ENCODE results near the gene LUC7L2.

- TF ChIP-seq CTCF (IDR thresholded peaks at IDR 0.05) (no peak), ETV6 (CRISPR knock-in tag; IDR thresholded peaks at IDR 0.05) (no peak), ZNF121 (CRISPR knock-in tag; IDR thresholded peaks at IDR 0.05) (no peak), SMAD4 (CRISPR knock-in tag; IDR thresholded peaks at IDR 0.05) (no peak), IRF1 (CRISPR knock-in tag; IDR thresholded peaks at IDR 0.05) (no peak), ZNF671 (CRISPR knock-in tag; IDR thresholded peaks at IDR 0.05) (no peak), CBFB (CRISPR knock-in tag; IDR thresholded peaks at IDR 0.05; ENCODE audit: low read depth) (no peak)
- TF ChIP-seq, protein P1, sequence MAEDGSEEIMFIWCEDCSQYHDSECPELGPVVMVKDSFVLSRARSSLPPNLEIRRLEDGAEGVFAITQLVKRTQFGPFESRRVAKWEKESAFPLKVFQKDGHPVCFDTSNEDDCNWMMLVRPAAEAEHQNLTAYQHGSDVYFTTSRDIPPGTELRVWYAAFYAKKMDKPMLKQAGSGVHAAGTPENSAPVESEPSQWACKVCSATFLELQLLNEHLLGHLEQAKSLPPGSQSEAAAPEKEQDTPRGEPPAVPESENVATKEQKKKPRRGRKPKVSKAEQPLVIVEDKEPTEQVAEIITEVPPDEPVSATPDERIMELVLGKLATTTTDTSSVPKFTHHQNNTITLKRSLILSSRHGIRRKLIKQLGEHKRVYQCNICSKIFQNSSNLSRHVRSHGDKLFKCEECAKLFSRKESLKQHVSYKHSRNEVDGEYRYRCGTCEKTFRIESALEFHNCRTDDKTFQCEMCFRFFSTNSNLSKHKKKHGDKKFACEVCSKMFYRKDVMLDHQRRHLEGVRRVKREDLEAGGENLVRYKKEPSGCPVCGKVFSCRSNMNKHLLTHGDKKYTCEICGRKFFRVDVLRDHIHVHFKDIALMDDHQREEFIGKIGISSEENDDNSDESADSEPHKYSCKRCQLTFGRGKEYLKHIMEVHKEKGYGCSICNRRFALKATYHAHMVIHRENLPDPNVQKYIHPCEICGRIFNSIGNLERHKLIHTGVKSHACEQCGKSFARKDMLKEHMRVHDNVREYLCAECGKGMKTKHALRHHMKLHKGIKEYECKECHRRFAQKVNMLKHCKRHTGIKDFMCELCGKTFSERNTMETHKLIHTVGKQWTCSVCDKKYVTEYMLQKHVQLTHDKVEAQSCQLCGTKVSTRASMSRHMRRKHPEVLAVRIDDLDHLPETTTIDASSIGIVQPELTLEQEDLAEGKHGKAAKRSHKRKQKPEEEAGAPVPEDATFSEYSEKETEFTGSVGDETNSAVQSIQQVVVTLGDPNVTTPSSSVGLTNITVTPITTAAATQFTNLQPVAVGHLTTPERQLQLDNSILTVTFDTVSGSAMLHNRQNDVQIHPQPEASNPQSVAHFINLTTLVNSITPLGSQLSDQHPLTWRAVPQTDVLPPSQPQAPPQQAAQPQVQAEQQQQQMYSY (CRISPR knock-in tag; IDR thresholded peaks at IDR 0.05), result no peak
Measured at GRCh38 chr7:139424004-139424403, 64.3 kb downstream of the LUC7L2 start.
